ENCODE data around the gene COL4A2.

DNA sequence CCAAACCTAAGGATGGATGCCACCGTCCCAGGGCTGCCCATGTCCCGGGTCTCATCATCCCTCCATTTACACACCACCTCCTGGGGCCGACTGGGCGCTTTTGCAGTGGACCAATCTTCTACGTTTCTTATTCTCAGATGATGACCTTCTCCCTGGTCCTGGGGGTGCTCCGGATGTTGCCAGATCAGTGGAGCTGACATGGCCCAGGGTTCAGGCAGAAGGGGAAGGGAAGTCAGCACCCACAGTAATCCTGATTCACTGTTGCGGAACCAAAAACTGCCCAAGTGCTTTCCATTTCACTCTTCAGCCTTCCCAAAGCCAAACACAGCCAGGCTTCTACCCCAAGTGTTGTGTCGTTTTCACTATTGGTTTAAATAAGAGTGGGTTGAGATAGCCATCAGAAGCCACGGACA is 224.6 kb downstream of the COL4A2 start:
- TF ChIP-seq, protein P1, sequence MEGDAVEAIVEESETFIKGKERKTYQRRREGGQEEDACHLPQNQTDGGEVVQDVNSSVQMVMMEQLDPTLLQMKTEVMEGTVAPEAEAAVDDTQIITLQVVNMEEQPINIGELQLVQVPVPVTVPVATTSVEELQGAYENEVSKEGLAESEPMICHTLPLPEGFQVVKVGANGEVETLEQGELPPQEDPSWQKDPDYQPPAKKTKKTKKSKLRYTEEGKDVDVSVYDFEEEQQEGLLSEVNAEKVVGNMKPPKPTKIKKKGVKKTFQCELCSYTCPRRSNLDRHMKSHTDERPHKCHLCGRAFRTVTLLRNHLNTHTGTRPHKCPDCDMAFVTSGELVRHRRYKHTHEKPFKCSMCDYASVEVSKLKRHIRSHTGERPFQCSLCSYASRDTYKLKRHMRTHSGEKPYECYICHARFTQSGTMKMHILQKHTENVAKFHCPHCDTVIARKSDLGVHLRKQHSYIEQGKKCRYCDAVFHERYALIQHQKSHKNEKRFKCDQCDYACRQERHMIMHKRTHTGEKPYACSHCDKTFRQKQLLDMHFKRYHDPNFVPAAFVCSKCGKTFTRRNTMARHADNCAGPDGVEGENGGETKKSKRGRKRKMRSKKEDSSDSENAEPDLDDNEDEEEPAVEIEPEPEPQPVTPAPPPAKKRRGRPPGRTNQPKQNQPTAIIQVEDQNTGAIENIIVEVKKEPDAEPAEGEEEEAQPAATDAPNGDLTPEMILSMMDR (IDR thresholded peaks at IDR 0.05; ENCODE audit: low read length): no peak
- TF ChIP-seq EZH2 (IDR thresholded peaks at IDR 0.05; ENCODE audit: borderline replicate concordance, low read length): no peak
